NCI-H2029 (cell line): Measurements from ENCODE around the gene PRRX2.
"Not testable (repeated sequence)": the region's sequence is repeated elsewhere in the genome, so short reads cannot be mapped to it uniquely, and the experiment has no call there.

Experiments used
- DNase-seq: peaks from one replicate; lab custom pipeline; 2025; lab: John Stamatoyannopoulos, UW

Gene PRRX2

DNA sequence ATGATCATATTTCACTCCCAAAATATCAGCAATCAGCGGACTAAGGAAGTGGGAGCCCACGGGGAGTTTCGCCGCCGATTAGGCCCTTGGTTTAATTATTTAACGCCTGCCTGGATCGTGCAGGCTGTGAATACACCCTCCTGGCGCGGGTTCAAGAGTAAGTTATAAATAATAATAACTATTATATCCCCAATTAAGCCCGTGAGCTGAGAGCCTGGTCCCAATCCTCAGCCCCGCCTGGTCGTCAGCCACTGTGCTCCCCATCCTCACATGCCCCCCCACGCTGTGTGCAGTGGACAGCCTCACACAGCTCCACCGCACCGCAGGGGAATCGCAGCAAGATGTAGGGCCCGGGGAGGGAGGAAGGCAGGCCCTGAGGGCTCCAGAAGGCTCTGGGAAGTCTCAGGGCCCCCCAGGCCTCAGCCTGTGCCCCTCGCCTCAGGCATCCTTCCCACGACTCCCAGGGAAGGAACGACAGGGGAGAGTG, 10.8 kb upstream of the PRRX2 start:
- no peak for DNase-seq

DNA sequence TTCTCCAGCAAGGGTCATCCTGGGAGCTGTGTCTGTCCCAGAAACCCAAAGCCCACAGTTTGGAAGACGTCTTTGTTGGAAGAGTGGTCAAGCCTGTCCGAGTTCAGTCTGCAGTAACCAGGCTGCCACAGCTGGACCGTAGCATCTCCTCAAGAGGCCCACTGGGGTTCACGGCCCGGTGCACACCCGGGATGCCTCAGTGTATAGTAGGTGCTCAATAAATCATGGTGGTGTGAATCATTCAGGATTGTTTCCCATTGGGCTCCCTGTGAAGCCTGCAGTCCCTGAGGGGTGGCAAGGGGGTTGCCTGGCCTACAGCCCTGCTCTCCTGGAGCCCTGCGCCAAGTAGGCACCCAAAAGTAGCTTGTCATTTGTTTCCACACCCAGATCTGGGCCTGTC, 10.3 kb upstream of the PRRX2 start:
- DNase-seq = no peak

DNA sequence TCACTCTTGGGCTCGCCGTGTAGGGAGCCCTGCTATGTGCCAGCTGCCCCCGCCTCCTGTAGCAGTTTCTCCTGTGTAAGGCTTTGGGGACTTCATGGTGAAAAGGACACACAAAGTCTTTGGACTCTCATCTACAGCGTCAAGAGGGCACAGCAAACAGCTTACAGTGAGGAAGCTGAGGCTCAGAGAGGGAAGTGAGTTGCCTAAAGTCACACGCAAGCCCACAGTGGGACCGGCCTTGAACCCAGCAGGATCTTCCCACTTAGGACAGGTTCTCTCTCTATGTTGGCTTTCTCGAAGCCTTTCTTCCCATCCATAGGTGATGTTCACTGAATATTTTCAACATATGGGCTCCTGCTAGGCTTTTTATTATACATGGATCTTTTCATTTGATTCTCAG, 9.8 kb upstream of the PRRX2 start:
- no peak for DNase-seq

GRCh38 chr9:129656795-129657390, 8.6 kb upstream of the PRRX2 start:
- DNase-seq = no peak

- DNase-seq = no peak
These were observed 4.4 kb upstream of the PRRX2 start for GRCh38 chr9:129661029-129661428.

GRCh38 chr9:129662239-129662638, 3.2 kb upstream of the PRRX2 start:
- not testable (repeated sequence) for DNase-seq

GRCh38 chr9:129664746-129665388, 580 bp upstream of the PRRX2 start:
- DNase-seq = no peak

GRCh38 chr9:129665814-129666520, 520 bp downstream of the PRRX2 start:
- no peak for DNase-seq

- no peak for DNase-seq
These were observed 1.1 kb downstream of the PRRX2 start for GRCh38 chr9:129666575-129666974.

GRCh38 chr9:129667378-129667777, 1.9 kb downstream of the PRRX2 start:
- DNase-seq = no peak

GRCh38 chr9:129667850-129668249, 2.4 kb downstream of the PRRX2 start:
- no peak for DNase-seq

DNA sequence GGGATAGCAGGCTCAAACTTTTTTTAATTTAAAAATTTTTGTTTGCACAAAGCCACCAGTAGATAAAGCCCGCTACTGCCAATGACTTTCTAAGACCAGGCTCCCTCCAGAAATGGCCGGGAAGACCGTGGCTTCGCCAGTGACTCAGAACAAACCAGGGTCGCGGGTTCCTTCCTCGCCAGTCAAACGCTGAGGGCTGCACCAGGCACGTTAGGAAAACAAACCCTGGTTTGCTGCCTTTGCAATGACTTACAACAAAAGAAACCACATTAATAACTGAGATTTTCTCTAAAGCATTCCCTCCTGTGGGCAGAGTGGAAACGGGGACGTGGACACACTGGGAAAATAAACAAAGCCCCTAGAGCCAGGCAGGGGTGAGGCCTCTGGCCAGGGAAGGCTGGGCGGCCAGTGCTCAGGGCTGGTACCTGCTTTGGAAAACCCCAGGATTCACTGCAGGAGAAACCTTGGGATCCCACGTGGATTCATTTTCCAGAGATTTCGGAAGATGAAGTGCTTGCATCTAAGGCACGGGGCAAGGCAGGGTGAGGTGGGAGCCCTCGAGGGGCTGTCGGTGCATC, 3.8 kb downstream of the PRRX2 start:
- no peak for DNase-seq

- no peak for DNase-seq
These were observed 4.5 kb downstream of the PRRX2 start for GRCh38 chr9:129669946-129670345.

DNA sequence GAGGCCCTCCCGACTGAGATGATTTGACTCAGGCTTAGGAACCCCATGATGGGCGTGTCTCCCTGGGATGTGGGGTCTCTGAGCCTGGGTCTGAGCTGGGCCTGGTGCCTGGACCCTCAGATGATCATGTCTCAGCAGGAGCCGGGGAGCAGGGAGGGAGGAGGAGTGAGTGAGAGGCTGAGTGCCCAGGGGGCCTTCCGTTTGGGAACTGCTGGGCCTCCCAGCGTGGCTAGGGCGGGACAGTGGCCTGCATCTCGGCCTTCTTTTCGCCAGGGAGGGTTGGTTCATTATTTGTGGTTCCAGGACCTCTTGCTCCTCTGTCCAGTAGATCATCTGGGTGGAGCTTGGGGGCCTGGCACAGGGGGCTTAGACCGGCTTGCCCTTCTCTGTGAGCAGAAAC, 5.6 kb downstream of the PRRX2 start:
- no peak for DNase-seq

- DNase-seq = no peak
These were observed 6.1 kb downstream of the PRRX2 start for GRCh38 chr9:129671519-129671918.

GRCh38 chr9:129672702-129673101, 7.3 kb downstream of the PRRX2 start:
- DNase-seq = no peak

DNA sequence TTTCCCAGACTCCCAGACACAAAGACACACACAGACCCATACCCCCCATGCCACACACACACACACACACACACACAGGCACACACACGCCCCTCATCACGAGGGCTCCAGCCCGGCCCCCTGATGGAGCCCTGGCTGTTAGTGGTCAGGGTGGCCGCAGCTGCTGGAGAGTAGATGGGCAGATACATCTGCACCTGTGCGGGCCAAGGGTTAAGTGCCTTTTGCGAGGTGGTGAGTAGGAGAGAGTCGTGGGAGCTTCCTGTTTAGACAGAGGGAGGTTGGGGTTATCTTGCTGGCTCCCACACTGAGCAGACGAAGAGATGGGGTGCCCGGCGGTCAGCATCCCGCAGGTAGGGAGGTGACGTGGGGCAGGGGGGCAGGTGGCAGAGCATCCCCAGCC, 8.2 kb downstream of the PRRX2 start:
- no peak for DNase-seq

- no peak for DNase-seq
These were observed 8.8 kb downstream of the PRRX2 start for GRCh38 chr9:129674229-129674628.

GRCh38 chr9:129675620-129676019, 10.2 kb downstream of the PRRX2 start:
- DNase-seq = no peak

- DNase-seq = no peak
These were observed 10.8 kb downstream of the PRRX2 start for GRCh38 chr9:129676287-129676686.

GRCh38 chr9:129676975-129677374, 11.5 kb downstream of the PRRX2 start:
- DNase-seq = no peak

DNA sequence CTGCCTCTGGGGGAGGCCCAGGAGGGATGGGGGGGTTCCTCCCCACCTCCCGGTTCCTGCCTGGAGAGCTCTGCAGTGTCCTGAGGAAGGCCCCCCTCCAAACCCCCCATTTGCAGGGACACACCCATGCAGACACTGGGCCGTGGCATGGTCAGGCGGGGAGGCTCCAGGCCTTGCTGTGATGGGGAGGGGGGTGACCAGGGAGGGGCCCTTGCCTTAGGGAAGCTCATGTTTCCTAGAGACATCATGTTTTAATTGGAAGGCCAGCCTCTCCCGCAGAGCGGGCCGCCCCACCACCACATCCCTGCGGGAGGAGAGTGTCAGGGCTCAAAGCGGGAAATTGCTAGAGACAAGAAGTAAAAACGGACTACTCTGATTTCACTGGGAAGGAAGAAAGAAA, 12.0 kb downstream of the PRRX2 start:
- no peak for DNase-seq

- DNase-seq = no peak
These were observed 13.4 kb downstream of the PRRX2 start for GRCh38 chr9:129678844-129679243.
